MCF 10A (cell line): ENCODE results near the gene MPDZ. TPM values are rescaled to one million over a fixed set of nuclear protein-coding genes. Genes with fewer than 3 reads are reported as not detected.

Experiments used
- BruUV-seq: library from RNA; stranded (reverse); fragments of 400-500 nt; replicated peaks from 2 replicates; lab custom pipeline; 2021; lab: Mats Ljungman, UMichigan
- CTCF ChIA-PET: fragments of 300-600 bp; sonication (Branson Sonifier 250); formaldehyde crosslinking; extraction: SDS; loops from one replicate; lab custom pipeline; 2021; ENCODE audit warnings: antibody characterized with exemption, inconsistent platforms; lab: Yijun Ruan, JAX
- POLR2A ChIA-PET: fragments of 300-600, 350-650 bp; sonication (Branson Sonifier 250); formaldehyde crosslinking; extraction: SDS; loops from one replicate; lab custom pipeline; 2020; ENCODE audit warnings: antibody characterized with exemption, inconsistent platforms; lab: Yijun Ruan, JAX
- DNase-seq: peaks from one replicate; pipeline ENCODE4 v3.0.0-alpha.2; 2018; ENCODE audit not compliant: unreplicated experiment
- H3K27ac Mint-ChIP-seq: one replicate; pipeline ENCODE4 v1.8.0; 2022; ENCODE audit warnings: mild to moderate bottlenecking, low read depth, mixed read lengths; ENCODE audit not compliant: unreplicated experiment
- H3K27me3 Mint-ChIP-seq: one replicate; pipeline ENCODE4 v1.8.0; 2022; ENCODE audit warnings: mixed read lengths; ENCODE audit not compliant: insufficient read depth, unreplicated experiment
- H3K36me3 Mint-ChIP-seq: one replicate; pipeline ENCODE4 v1.8.0; 2022; ENCODE audit warnings: mild to moderate bottlenecking, moderate library complexity, mixed read lengths; ENCODE audit not compliant: insufficient read depth, unreplicated experiment
- H3K4me1 Mint-ChIP-seq: one replicate; pipeline ENCODE4 v1.8.0; 2022; ENCODE audit warnings: mixed read lengths; ENCODE audit not compliant: insufficient read depth, unreplicated experiment
- H3K4me3 Mint-ChIP-seq: one replicate; pipeline ENCODE4 v1.8.0; 2022; ENCODE audit warnings: mild to moderate bottlenecking, moderate library complexity, mixed read lengths; ENCODE audit not compliant: unreplicated experiment
- H3K9me3 Mint-ChIP-seq: one replicate; pipeline ENCODE4 v1.8.0; 2022; ENCODE audit warnings: mixed read lengths; ENCODE audit not compliant: unreplicated experiment
- CTCF ChIP-seq: fragments of 200-600 bp; IDR thresholded peaks from one replicate; pipeline ENCODE4 v1.8.0; 2022; ENCODE audit warnings: antibody characterized with exemption, mild to moderate bottlenecking; ENCODE audit not compliant: unreplicated experiment
- intact Hi-C: fragments of 100-400 bp; cut with micrococcal nuclease; formaldehyde crosslinking; loops from 2 replicates; pipeline ENCODE4 v1.14.1; 2022
- total RNA-seq: library from RNA; stranded (reverse); gene quantifications from 2 replicates; pipeline ENCODE4 v1.2.3, GENCODE V29; 2022

Gene MPDZ
- total RNA-seq, 1 experiment from 2014 or later: 8.8 TPM

GRCh38 chr9:13078164-13078563 is 201.3 kb downstream of the MPDZ start:
- no peak for TF ChIP-seq CTCF
- intact Hi-C loops: no loop called here
- CTCF ChIA-PET: interaction anchor here (0.8 to 1.5 kb wide), 5 partner anchors 11 to 1388 kb away, joined by 3 to 5 read pairs (median 3); no protein-coding TSS in a partner anchor
- Mint-ChIP-seq H3K27me3 (no peaks in the 10 kb centered on the region), H3K4me3 (no peak overlapping the region), H3K9me3 (peaks cover 9% of the 10 kb centered on the region), H3K27ac (no peak overlapping the region), H3K4me1 (no peaks in the 10 kb centered on the region), H3K36me3 (no peaks in the 10 kb centered on the region)
- no TSS peak for BruUV-seq
- no peak for DNase-seq
- POLR2A ChIA-PET: no interaction called here

GRCh38 chr9:13076616-13077015 is 202.9 kb downstream of the MPDZ start:
- Mint-ChIP-seq H3K27me3 (no peaks in the 10 kb centered on the region), H3K4me3 (no peak overlapping the region), H3K9me3 (peaks cover 9% of the 10 kb centered on the region), H3K4me1 (no peaks in the 10 kb centered on the region), H3K27ac (no peak overlapping the region), H3K36me3 (no peaks in the 10 kb centered on the region)
- CTCF ChIA-PET: interaction anchor here (1.0 kb wide), 1 partner anchor 9 kb away, joined by 3 read pairs; no protein-coding TSS in a partner anchor
- no peak for DNase-seq
- intact Hi-C loops: no loop called here
- POLR2A ChIA-PET: no interaction called here
- no TSS peak for BruUV-seq
- TF ChIP-seq CTCF: no peak

- Mint-ChIP-seq H3K4me3 (no peak overlapping the region), H3K27me3 (no peaks in the 10 kb centered on the region), H3K36me3 (no peaks in the 10 kb centered on the region), H3K27ac (no peak overlapping the region), H3K9me3 (peaks cover 9% of the 10 kb centered on the region), H3K4me1 (no peaks in the 10 kb centered on the region)
- ChIA-PET CTCF (interaction anchor here (0.8 to 1.9 kb wide), 2 partner anchors 16 to 296 kb away, joined by 3 to 6 read pairs; no protein-coding TSS in a partner anchor), POLR2A (no interaction called here)
- DNase-seq: no peak
- intact Hi-C loops: no loop called here
- TF ChIP-seq CTCF: no peak
- BruUV-seq: no TSS peak
These were observed 207.6 kb downstream of the MPDZ start for GRCh38 chr9:13071921-13072320.

- BruUV-seq: no TSS peak
- Mint-ChIP-seq H3K27me3 (no peaks in the 10 kb centered on the region), H3K27ac (no peak overlapping the region), H3K36me3 (no peaks in the 10 kb centered on the region), H3K4me3 (no peak overlapping the region), H3K9me3 (peaks cover 9% of the 10 kb centered on the region), H3K4me1 (no peaks in the 10 kb centered on the region)
- intact Hi-C loops: no loop called here
- ChIA-PET CTCF (no interaction called here), POLR2A (interaction anchor here (0.6 to 0.7 kb wide), 2 partner anchors 128 to 241 kb away, joined by 3 read pairs; no protein-coding TSS in a partner anchor)
- TF ChIP-seq CTCF: no peak
- DNase-seq: no peak
These were observed 208.6 kb downstream of the MPDZ start for GRCh38 chr9:13070612-13071595.
